A549 (cell line): ENCODE measurements around the gene TLCD3A. TPM values are rescaled to one million over a fixed set of nuclear protein-coding genes. Genes with fewer than 3 reads are reported as not detected.

Experiments used
- ATAC-seq, 2 experiments: fragments of 200-7000 bp in 1 of 2; fragments of >200 bp in 1 of 2; cut with Nextera tagmentation in 1 of 2; cut with Tn5 transposase in 1 of 2; 3 replicates each; pipeline versions ENCODE4 v1.8.0 to v1.9.1; 2018 to 2020; ENCODE audit warnings: mild to moderate bottlenecking in 1 of 2, moderate library complexity in 1 of 2
- CTCF ChIA-PET: fragments of 300-600 bp; sonication (Branson Sonifier 250); formaldehyde crosslinking; extraction: SDS; loops from one replicate; lab custom pipeline; 2021; ENCODE audit warnings: antibody characterized with exemption, inconsistent platforms; lab: Yijun Ruan, JAX
- POLR2A ChIA-PET: fragments of 350-600 bp; formaldehyde crosslinking; extraction: SDS; loops from one replicate; lab custom pipeline; 2021; ENCODE audit warnings: antibody characterized with exemption, inconsistent platforms; lab: Yijun Ruan, JAX
- DNase-seq, 2 experiments: peaks; one replicate each; pipeline versions ENCODE4 v3.0.0 to v3.0.0-alpha.2; 2011 to 2016; ENCODE audit warnings: low read depth in 1 of 2, low spot score in 1 of 2
- FAIRE-seq: peaks from 2 replicates; lab custom pipeline; 2011; peaks lifted over from hg19 to GRCh38; lab: Jason Lieb, UNC
- H3K27ac ChIP-seq, 2 experiments: fragments of >200 bp; sonication (Bioruptor Twin); formaldehyde crosslinking; 3 replicates each; pipeline ENCODE4 v1.5.1; 2016 to 2017
- H3K4me1 ChIP-seq: fragments of >200 bp; sonication (Bioruptor Twin); formaldehyde crosslinking; 3 replicates; pipeline ENCODE4 v1.6.1; 2016
- H3K4me2 ChIP-seq: fragments of >200 bp; sonication (Bioruptor Twin); formaldehyde crosslinking; 3 replicates; pipeline ENCODE4 v1.6.1; 2016
- H3K4me3 ChIP-seq: fragments of >200 bp; sonication (Bioruptor Twin); formaldehyde crosslinking; 3 replicates; pipeline ENCODE4 v1.5.1; 2016
- H3K9me3 ChIP-seq: fragments of >200 bp; sonication (Bioruptor Twin); formaldehyde crosslinking; 3 replicates; pipeline ENCODE4 v1.6.1; 2016
- CBX2 ChIP-seq: fragments of 200-600 bp; sonication (generic); IDR thresholded peaks from 2 replicates; pipeline ENCODE4 v1.6.1; 2016; ENCODE audit warnings: low read depth, mild to moderate bottlenecking, borderline replicate concordance
- CBX8 ChIP-seq: fragments of 200-600 bp; sonication (generic); IDR thresholded peaks from 2 replicates; pipeline ENCODE4 v1.6.1; 2016
- CEBPB ChIP-seq, 2 experiments: fragments of >200 bp in 1 of 2; sonication (Bioruptor Twin) in 1 of 2; formaldehyde crosslinking in 1 of 2; IDR thresholded peaks; 2 replicates each; pipeline ENCODE4 v1.6.1; 2012 to 2016
- CHD4 ChIP-seq: fragments of 200-600 bp; sonication (generic); IDR thresholded peaks from 2 replicates; pipeline ENCODE4 v1.6.1; 2016; ENCODE audit warnings: antibody characterized with exemption, mild to moderate bottlenecking, borderline replicate concordance
- EHMT2 ChIP-seq: fragments of 200-600 bp; sonication (generic); IDR thresholded peaks from 2 replicates; pipeline ENCODE4 v1.6.1; 2016; ENCODE audit warnings: antibody characterized with exemption, low read depth, mild to moderate bottlenecking, moderate library complexity
- FOSB ChIP-seq: fragments of 250-450 bp; sonication (Bioruptor Pico); IDR thresholded peaks from 2 replicates; pipeline ENCODE4 v1.5.0; 2020; ENCODE audit warnings: mild to moderate bottlenecking, moderate library complexity
- FOXS1 ChIP-seq: fragments of 250-450 bp; sonication (Bioruptor Pico); IDR thresholded peaks from 2 replicates; pipeline ENCODE4 v1.5.0; 2020; ENCODE audit warnings: mild to moderate bottlenecking, moderate library complexity
- GATA3 ChIP-seq: IDR thresholded peaks from 2 replicates; pipeline ENCODE4 v1.6.1; 2012; ENCODE audit warnings: borderline replicate concordance
- HDAC2 ChIP-seq: fragments of 200-600 bp; sonication (generic); IDR thresholded peaks from 2 replicates; pipeline ENCODE4 v1.6.1; 2016
- HOXA7 ChIP-seq: fragments of 250-450 bp; sonication (Bioruptor Pico); IDR thresholded peaks from 2 replicates; pipeline ENCODE4 v1.5.0; 2020; ENCODE audit warnings: mild to moderate bottlenecking, moderate library complexity
- HOXB5 ChIP-seq: fragments of 250-450 bp; sonication (Bioruptor Pico); IDR thresholded peaks from 2 replicates; pipeline ENCODE4 v1.5.0; 2020; ENCODE audit warnings: mild to moderate bottlenecking, moderate library complexity
- JUN ChIP-seq, 2 experiments: fragments of >200 bp; sonication (Bioruptor Twin); formaldehyde crosslinking; IDR thresholded peaks; 2 replicates in 1 of 2; 3 replicates in 1 of 2; pipeline ENCODE4 v1.6.1; 2016 to 2017
- JUNB ChIP-seq: fragments of >200 bp; sonication (Bioruptor Twin); formaldehyde crosslinking; IDR thresholded peaks from 2 replicates; pipeline ENCODE4 v1.6.1; 2016
- KDM1A ChIP-seq: fragments of 200-600 bp; sonication (generic); IDR thresholded peaks from 2 replicates; pipeline ENCODE4 v1.6.1; 2016; ENCODE audit warnings: low read depth, mild to moderate bottlenecking
- KDM5A ChIP-seq: fragments of 200-600 bp; sonication (generic); IDR thresholded peaks from 2 replicates; pipeline ENCODE4 v1.6.1; 2016; ENCODE audit warnings: antibody characterized with exemption, mild to moderate bottlenecking
- NPAS2 ChIP-seq: fragments of 250-450 bp; sonication (Bioruptor Pico); IDR thresholded peaks from 2 replicates; pipeline ENCODE4 v1.8.0; 2022; ENCODE audit warnings: mild to moderate bottlenecking, moderate library complexity, borderline replicate concordance
- POLR2A ChIP-seq: IDR thresholded peaks from 2 replicates; pipeline ENCODE4 v1.6.1; 2012; ENCODE audit warnings: mild to moderate bottlenecking, low read length
- POLR2AphosphoS2 ChIP-seq: conservative IDR thresholded peaks from 2 replicates; pipeline ENCODE4 v1.6.1; 2012; ENCODE audit warnings: low read length, improper control_type of control experiment, inconsistent platforms
- RARB ChIP-seq: fragments of 250-450 bp; sonication (Bioruptor Pico); IDR thresholded peaks from 2 replicates; pipeline ENCODE4 v1.8.0; 2021; ENCODE audit warnings: mild to moderate bottlenecking, moderate library complexity
- RFX5 ChIP-seq: fragments of 450-650 bp; IDR thresholded peaks from 2 replicates; pipeline ENCODE4 v1.7.1; 2014; ENCODE audit warnings: antibody characterized with exemption, mild to moderate bottlenecking, moderate library complexity
- RNF2 ChIP-seq: fragments of 200-600 bp; sonication (generic); IDR thresholded peaks from 2 replicates; pipeline ENCODE4 v1.6.1; 2016; ENCODE audit warnings: low read depth, mild to moderate bottlenecking, antibody characterized with exemption, moderate library complexity, borderline replicate concordance
- SMC3 ChIP-seq: fragments of >200 bp; sonication (Bioruptor Twin); formaldehyde crosslinking; IDR thresholded peaks from 3 replicates; pipeline ENCODE4 v1.6.1; 2018; ENCODE audit warnings: inconsistent platforms
- TFCP2L1 ChIP-seq: fragments of 250-450 bp; sonication (Bioruptor Pico); IDR thresholded peaks from 2 replicates; pipeline ENCODE4 v1.5.0; 2021; ENCODE audit warnings: mild to moderate bottlenecking
- ZC3H11A ChIP-seq: fragments of 450-650 bp; IDR thresholded peaks from 2 replicates; pipeline ENCODE4 v1.6.1; 2014; ENCODE audit warnings: antibody characterized with exemption, mild to moderate bottlenecking
- ZNF302 ChIP-seq: fragments of 250-450 bp; sonication (Bioruptor Pico); IDR thresholded peaks from 2 replicates; pipeline ENCODE4 v1.9.0; 2021; ENCODE audit warnings: inconsistent platforms, mild to moderate bottlenecking, moderate library complexity
- ZSCAN20 ChIP-seq: fragments of 250-450 bp; sonication (Bioruptor Pico); IDR thresholded peaks from 2 replicates; pipeline ENCODE4 v1.8.0; 2022; ENCODE audit warnings: mild to moderate bottlenecking, moderate library complexity
- WGBS: methylation state at CpG from one replicate; pipeline ENCODE4 v1.1.6; 2017; ENCODE audit errors: missing lambda C conversion rate; 5-methylcytosine and 5-hydroxymethylcytosine counted together
- polyA plus RNA-seq, 4 experiments: library from polyadenylated mRNA; depleted of rRNA in 3 of 4; stranded (reverse); fragments of >200 nt; fragmentation: RNase III in 1 of 4; extraction: RNeasy Plus Mini Kit Qiagen cat#74134 plus additional on column Dnase treatment in 1 of 4; gene quantifications; 2 replicates in 3 of 4; 3 replicates in 1 of 4; pipeline ENCODE4 v1.2.3, GENCODE V29; 2011 to 2017
- TF ChIP-seq, protein P1 (sequence below): fragments of 250-450 bp; sonication (Bioruptor Pico); IDR thresholded peaks from 2 replicates; pipeline ENCODE4 v1.5.0; 2020; ENCODE audit warnings: low read depth, mild to moderate bottlenecking, moderate library complexity
- TF ChIP-seq, protein P2 (sequence below): fragments of 200-600 bp; sonication (generic); IDR thresholded peaks from 2 replicates; pipeline ENCODE4 v1.6.1; 2016; ENCODE audit warnings: antibody characterized with exemption, mild to moderate bottlenecking, moderate library complexity
- TF ChIP-seq, protein P3 (sequence below): IDR thresholded peaks from 2 replicates; pipeline ENCODE4 v1.6.1; 2012; ENCODE audit warnings: low read depth, borderline replicate concordance
- TF ChIP-seq, protein P4 (sequence below): fragments of 250-450 bp; sonication (Bioruptor Pico); IDR thresholded peaks from 2 replicates; pipeline ENCODE4 v1.5.0; 2021; ENCODE audit warnings: mild to moderate bottlenecking, moderate library complexity, borderline replicate concordance
- TF ChIP-seq, protein P5 (sequence below): IDR thresholded peaks from 2 replicates; pipeline ENCODE4 v1.6.1; 2012

The TLCD3A gene
- polyA plus RNA-seq, 2 of the 4 experiments (the other 2 are of a cell fraction) = 29.5 to 31.5 TPM

DNA sequence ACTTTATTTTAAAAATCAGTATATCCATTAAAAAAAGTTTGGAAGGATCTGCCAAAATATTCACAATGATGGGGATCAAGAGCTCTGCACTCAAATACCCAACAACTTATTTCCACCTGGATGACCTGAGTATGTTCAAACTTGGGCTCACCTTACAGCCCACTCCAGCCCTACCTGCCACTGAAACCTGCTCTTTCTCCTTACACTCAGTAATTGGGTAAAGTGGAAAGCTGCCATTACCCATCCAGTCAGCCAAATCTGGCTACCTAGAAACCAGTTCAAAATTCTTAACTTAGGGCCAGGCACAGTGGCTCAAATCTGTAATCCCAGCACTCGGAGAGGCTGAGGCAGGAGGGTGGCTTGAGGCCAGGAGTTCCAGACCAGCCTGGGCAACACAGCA lies 27.4 kb upstream of the TLCD3A start:
- DNase-seq = no peak
- no peak for ATAC-seq
- FAIRE-seq = no peak
- Histone ChIP-seq H3K4me1 (no peaks in the 10 kb centered on the region), H3K4me3 (no peak overlapping the region), H3K27ac (no peak overlapping the region), H3K4me2 (no peak overlapping the region), H3K9me3 (no peaks in the 10 kb centered on the region)
- ChIA-PET POLR2A (interaction anchor here (1.4 kb wide), 1 partner anchor 10 kb away, joined by 5 read pairs; the partner anchor contains the start of gene VPS53), CTCF (interaction anchor here (0.6 to 19.5 kb wide), 11 partner anchors 9 to 733 kb away, joined by 3 to 410 read pairs (median 4); partner anchors contain the start of genes TIMM22 and VPS53)
- TF ChIP-seq EHMT2 (no peak), SMC3 (no peak), CBX8 (no peak), ZNF302 (no peak), ZC3H11A (no peak), HDAC2 (no peak), RNF2 (no peak), HOXB5 (no peak), HOXA7 (CRISPR knock-in tag) (no peak), CHD4 (no peak), ZSCAN20 (CRISPR knock-in tag) (no peak), NPAS2 (CRISPR knock-in tag) (no peak), JUN (IDR thresholded peaks at IDR 0.05) (no peak), CBX2 (no peak), CEBPB (IDR thresholded peaks at IDR 0.05) (no peak)
- TF ChIP-seq, protein P1, sequence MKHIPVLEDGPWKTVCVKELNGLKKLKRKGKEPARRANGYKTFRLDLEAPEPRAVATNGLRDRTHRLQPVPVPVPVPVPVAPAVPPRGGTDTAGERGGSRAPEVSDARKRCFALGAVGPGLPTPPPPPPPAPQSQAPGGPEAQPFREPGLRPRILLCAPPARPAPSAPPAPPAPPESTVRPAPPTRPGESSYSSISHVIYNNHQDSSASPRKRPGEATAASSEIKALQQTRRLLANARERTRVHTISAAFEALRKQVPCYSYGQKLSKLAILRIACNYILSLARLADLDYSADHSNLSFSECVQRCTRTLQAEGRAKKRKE = no peak
- TF ChIP-seq, protein P2, sequence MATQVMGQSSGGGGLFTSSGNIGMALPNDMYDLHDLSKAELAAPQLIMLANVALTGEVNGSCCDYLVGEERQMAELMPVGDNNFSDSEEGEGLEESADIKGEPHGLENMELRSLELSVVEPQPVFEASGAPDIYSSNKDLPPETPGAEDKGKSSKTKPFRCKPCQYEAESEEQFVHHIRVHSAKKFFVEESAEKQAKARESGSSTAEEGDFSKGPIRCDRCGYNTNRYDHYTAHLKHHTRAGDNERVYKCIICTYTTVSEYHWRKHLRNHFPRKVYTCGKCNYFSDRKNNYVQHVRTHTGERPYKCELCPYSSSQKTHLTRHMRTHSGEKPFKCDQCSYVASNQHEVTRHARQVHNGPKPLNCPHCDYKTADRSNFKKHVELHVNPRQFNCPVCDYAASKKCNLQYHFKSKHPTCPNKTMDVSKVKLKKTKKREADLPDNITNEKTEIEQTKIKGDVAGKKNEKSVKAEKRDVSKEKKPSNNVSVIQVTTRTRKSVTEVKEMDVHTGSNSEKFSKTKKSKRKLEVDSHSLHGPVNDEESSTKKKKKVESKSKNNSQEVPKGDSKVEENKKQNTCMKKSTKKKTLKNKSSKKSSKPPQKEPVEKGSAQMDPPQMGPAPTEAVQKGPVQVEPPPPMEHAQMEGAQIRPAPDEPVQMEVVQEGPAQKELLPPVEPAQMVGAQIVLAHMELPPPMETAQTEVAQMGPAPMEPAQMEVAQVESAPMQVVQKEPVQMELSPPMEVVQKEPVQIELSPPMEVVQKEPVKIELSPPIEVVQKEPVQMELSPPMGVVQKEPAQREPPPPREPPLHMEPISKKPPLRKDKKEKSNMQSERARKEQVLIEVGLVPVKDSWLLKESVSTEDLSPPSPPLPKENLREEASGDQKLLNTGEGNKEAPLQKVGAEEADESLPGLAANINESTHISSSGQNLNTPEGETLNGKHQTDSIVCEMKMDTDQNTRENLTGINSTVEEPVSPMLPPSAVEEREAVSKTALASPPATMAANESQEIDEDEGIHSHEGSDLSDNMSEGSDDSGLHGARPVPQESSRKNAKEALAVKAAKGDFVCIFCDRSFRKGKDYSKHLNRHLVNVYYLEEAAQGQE = no peak
- TF ChIP-seq, protein P3, sequence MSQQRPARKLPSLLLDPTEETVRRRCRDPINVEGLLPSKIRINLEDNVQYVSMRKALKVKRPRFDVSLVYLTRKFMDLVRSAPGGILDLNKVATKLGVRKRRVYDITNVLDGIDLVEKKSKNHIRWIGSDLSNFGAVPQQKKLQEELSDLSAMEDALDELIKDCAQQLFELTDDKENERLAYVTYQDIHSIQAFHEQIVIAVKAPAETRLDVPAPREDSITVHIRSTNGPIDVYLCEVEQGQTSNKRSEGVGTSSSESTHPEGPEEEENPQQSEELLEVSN = no peak
- WGBS = 83% methylated on average over 1 of the region's 1 CpG

DNA sequence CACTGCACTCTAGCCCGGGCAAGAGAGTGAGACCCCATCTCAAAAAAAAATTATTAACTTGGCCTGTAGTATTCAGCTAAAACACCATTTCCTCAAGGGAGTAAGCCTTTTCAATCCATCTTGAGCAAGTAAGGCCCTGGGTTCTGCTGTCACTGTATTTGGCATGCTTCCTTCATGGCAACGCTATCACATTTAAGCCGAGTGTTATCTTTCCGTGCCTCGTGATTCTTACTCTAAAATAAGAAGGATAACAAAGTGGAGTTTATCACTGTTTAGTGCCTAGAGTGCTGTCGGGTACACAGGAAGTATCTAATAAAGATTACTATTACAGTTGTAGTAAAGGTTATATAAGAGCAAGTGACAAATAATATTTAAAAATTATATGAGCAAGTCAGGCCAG lies 26.5 kb upstream of the TLCD3A start:
- FAIRE-seq (no peak), ATAC-seq (no peak), DNase-seq (no peak)
- ChIA-PET POLR2A (interaction anchor here (1.4 kb wide), 1 partner anchor 9 kb away, joined by 5 read pairs; the partner anchor contains the start of gene VPS53), CTCF (interaction anchor here (0.6 to 19.5 kb wide), 10 partner anchors 8 to 732 kb away, joined by 3 to 410 read pairs (median 4); partner anchors contain the start of genes TIMM22 and VPS53)
- Histone ChIP-seq H3K9me3 (no peaks in the 10 kb centered on the region), H3K4me2 (no peak overlapping the region), H3K4me3 (no peak overlapping the region), H3K27ac (no peak overlapping the region), H3K4me1 (no peaks in the 10 kb centered on the region)
- 94% methylated on average over 6 of the region's 6 CpGs for WGBS
- TF ChIP-seq RFX5 (no peak), POLR2AphosphoS2 (no peak), ZSCAN20 (CRISPR knock-in tag) (no peak), KDM1A (no peak), POLR2A (no peak), FOXS1 (no peak), SMC3 (no peak), JUNB (no peak), GATA3 (no peak), FOSB (no peak), CHD4 (no peak), ZC3H11A (no peak), TFCP2L1 (CRISPR knock-in tag) (no peak), KDM5A (no peak), RARB (CRISPR knock-in tag) (no peak)
- TF ChIP-seq, protein P4, sequence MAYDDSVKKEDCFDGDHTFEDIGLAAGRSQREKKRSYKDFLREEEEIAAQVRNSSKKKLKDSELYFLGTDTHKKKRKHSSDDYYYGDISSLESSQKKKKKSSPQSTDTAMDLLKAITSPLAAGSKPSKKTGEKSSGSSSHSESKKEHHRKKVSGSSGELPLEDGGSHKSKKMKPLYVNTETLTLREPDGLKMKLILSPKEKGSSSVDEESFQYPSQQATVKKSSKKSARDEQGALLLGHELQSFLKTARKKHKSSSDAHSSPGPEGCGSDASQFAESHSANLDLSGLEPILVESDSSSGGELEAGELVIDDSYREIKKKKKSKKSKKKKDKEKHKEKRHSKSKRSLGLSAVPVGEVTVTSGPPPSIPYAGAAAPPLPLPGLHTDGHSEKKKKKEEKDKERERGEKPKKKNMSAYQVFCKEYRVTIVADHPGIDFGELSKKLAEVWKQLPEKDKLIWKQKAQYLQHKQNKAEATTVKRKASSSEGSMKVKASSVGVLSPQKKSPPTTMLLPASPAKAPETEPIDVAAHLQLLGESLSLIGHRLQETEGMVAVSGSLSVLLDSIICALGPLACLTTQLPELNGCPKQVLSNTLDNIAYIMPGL (CRISPR knock-in tag) = no peak
- TF ChIP-seq, protein P5, sequence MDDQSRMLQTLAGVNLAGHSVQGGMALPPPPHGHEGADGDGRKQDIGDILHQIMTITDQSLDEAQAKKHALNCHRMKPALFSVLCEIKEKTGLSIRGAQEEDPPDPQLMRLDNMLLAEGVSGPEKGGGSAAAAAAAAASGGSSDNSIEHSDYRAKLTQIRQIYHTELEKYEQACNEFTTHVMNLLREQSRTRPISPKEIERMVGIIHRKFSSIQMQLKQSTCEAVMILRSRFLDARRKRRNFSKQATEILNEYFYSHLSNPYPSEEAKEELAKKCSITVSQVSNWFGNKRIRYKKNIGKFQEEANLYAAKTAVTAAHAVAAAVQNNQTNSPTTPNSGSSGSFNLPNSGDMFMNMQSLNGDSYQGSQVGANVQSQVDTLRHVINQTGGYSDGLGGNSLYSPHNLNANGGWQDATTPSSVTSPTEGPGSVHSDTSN = no peak
